OCI-LY3 (cell line): ENCODE results near the gene ELF2.
A peak's percentile ranks its signal among the peaks of the same experiment; 100 is the strongest.

ENCODE experiments used
- H2AFZ ChIP-seq: fragments of 200-600, 300-600 bp; shearing (Covaris generic); 2 replicates; pipeline ENCODE4 v1.6.0; 2014; ENCODE audit warnings: antibody characterized with exemption, low read depth, low read length
- H3K27ac ChIP-seq: fragments of 200-600, 300-600 bp; sonication (generic); 2 replicates; pipeline ENCODE4 v1.5.1; 2014; ENCODE audit warnings: mild to moderate bottlenecking, low read length, moderate library complexity, mixed read lengths
- H3K27me3 ChIP-seq: fragments of 200-600, 300-600 bp; sonication (generic); 2 replicates; pipeline ENCODE4 v1.6.1; 2014; ENCODE audit warnings: low read depth, low read length, mixed read lengths
- H3K36me3 ChIP-seq: fragments of 200-600, 300-600 bp; sonication (generic); replicated peaks from 2 replicates; pipeline ENCODE3; 2014; ENCODE audit warnings: low read depth, low read length, mixed read lengths
- H3K4me1 ChIP-seq: fragments of 300-600, 200-600 bp; sonication (generic); 2 replicates; pipeline ENCODE4 v1.6.1; 2014; ENCODE audit warnings: low read length, mixed read lengths
- H3K4me2 ChIP-seq: fragments of 200-600, 300-600 bp; sonication (generic); 2 replicates; pipeline ENCODE4 v1.6.1; 2014; ENCODE audit warnings: low read length, mixed read lengths
- H3K4me3 ChIP-seq: fragments of 300-600, 200-600 bp; sonication (generic); 2 replicates; pipeline ENCODE4 v1.5.1; 2014; ENCODE audit warnings: antibody characterized with exemption, mild to moderate bottlenecking, low read length, moderate library complexity
- H3K79me2 ChIP-seq: fragments of 300-600, 200-600 bp; shearing (Covaris generic); 2 replicates; pipeline ENCODE4 v1.6.1; 2014; ENCODE audit warnings: mild to moderate bottlenecking, low read length, mixed read lengths
- H3K9ac ChIP-seq: fragments of 300-600, 200-600 bp; shearing (Covaris generic); 2 replicates; pipeline ENCODE4 v1.6.0; 2014; ENCODE audit warnings: mild to moderate bottlenecking, low read length, moderate library complexity
- H3K9me3 ChIP-seq: fragments of 200-600, 300-600 bp; shearing (Covaris generic); 2 replicates; pipeline ENCODE4 v1.6.1; 2014; ENCODE audit warnings: low read length, mixed read lengths; ENCODE audit not compliant: insufficient read depth
- H4K20me1 ChIP-seq: fragments of 200-600, 300-600 bp; sonication (generic); 2 replicates; pipeline ENCODE4 v1.6.1; 2016; ENCODE audit warnings: low read length, mixed read lengths; ENCODE audit not compliant: insufficient read depth
- EZH2phosphoT487 ChIP-seq: fragments of 200-600 bp; shearing (Covaris generic); IDR thresholded peaks from 2 replicates; pipeline ENCODE4 v1.6.1; 2018; ENCODE audit warnings: antibody characterized with exemption, mixed run types, low read depth
- TF ChIP-seq, protein P1 (sequence below): fragments of 200-600, 300-600 bp; sonication (generic); IDR thresholded peaks from 2 replicates; pipeline ENCODE4 v1.5.1; 2014; ENCODE audit warnings: antibody characterized with exemption, low read length, low read depth

ELF2 gene

DNA sequence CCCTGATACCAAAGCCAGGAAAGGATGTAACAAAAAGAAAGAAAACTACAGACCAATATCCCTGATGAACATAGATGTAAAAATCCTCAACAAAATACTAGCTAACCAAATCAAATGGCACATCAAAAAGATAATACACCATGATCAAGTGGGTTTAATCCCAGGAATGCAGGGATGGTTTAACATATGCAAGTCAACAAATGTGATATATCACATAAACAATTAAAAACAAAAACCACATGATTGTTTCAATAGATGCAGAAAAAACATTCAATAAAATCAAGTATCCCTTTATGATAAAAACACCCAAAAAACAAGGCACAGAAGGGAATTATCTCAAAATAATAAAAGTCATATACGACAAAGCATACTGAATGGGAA is 31.5 kb downstream of the ELF2 start:
- H3K4me2 ChIP-seq: no peak overlapping the region
- no peak overlapping the region for H2AFZ ChIP-seq
- no peak overlapping the region for H3K27ac ChIP-seq
- H3K9ac ChIP-seq: no peak overlapping the region
- no peak overlapping the region for H3K4me3 ChIP-seq
- peaks cover 30% of the 10 kb centered on the region for H3K4me1 ChIP-seq
- H3K36me3 ChIP-seq: no peaks in the 10 kb centered on the region
- no peaks in the 10 kb centered on the region for H3K27me3 ChIP-seq
- TF ChIP-seq, protein P1, sequence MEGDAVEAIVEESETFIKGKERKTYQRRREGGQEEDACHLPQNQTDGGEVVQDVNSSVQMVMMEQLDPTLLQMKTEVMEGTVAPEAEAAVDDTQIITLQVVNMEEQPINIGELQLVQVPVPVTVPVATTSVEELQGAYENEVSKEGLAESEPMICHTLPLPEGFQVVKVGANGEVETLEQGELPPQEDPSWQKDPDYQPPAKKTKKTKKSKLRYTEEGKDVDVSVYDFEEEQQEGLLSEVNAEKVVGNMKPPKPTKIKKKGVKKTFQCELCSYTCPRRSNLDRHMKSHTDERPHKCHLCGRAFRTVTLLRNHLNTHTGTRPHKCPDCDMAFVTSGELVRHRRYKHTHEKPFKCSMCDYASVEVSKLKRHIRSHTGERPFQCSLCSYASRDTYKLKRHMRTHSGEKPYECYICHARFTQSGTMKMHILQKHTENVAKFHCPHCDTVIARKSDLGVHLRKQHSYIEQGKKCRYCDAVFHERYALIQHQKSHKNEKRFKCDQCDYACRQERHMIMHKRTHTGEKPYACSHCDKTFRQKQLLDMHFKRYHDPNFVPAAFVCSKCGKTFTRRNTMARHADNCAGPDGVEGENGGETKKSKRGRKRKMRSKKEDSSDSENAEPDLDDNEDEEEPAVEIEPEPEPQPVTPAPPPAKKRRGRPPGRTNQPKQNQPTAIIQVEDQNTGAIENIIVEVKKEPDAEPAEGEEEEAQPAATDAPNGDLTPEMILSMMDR: no peak
- no peak for TF ChIP-seq EZH2phosphoT487
- H3K79me2 ChIP-seq: peaks cover 56% of the 10 kb centered on the region
- no peaks in the 10 kb centered on the region for H3K9me3 ChIP-seq
- H4K20me1 ChIP-seq: peaks cover 68% of the 10 kb centered on the region

DNA sequence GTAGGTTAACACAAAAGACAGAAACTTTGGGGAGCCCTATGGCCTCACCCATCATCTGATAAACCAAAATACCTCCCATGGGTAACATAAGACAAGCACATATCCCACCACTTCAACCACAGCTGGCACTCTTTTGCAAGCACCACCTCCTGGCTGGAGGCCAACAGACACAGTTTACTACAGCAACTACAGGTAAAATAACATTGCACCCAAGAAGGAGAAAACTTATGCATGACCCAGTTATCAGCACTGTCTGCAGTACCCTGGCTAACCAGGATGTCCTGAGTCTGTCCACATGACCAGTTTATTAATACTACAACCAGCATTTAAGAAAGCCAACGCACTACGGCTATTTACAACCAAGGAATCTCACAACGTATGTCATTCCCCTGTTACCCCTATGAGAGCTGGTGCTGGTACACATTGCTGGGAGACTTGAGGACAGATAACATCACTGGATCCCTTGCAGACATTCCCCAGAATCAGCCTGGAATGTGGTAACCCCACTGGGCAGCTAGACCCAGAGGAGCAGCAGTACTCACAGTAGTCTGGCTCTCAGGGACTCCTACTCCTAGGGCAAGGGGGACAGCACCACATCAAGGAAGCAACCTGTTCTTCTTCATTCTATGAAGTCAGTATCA is 32.0 kb downstream of the ELF2 start:
- TF ChIP-seq, protein P1: no peak
- TF ChIP-seq EZH2phosphoT487: no peak
- H3K4me1 ChIP-seq: peaks cover 30% of the 10 kb centered on the region
- H3K4me2 ChIP-seq: no peak overlapping the region
- H3K9me3 ChIP-seq: no peaks in the 10 kb centered on the region
- no peak overlapping the region for H3K9ac ChIP-seq
- H3K79me2 ChIP-seq: peaks cover 61% of the 10 kb centered on the region
- H3K4me3 ChIP-seq: no peak overlapping the region
- H3K27me3 ChIP-seq: no peaks in the 10 kb centered on the region
- no peaks in the 10 kb centered on the region for H3K36me3 ChIP-seq
- H2AFZ ChIP-seq: no peak overlapping the region
- H3K27ac ChIP-seq: no peak overlapping the region
- H4K20me1 ChIP-seq: peaks cover 73% of the 10 kb centered on the region

DNA sequence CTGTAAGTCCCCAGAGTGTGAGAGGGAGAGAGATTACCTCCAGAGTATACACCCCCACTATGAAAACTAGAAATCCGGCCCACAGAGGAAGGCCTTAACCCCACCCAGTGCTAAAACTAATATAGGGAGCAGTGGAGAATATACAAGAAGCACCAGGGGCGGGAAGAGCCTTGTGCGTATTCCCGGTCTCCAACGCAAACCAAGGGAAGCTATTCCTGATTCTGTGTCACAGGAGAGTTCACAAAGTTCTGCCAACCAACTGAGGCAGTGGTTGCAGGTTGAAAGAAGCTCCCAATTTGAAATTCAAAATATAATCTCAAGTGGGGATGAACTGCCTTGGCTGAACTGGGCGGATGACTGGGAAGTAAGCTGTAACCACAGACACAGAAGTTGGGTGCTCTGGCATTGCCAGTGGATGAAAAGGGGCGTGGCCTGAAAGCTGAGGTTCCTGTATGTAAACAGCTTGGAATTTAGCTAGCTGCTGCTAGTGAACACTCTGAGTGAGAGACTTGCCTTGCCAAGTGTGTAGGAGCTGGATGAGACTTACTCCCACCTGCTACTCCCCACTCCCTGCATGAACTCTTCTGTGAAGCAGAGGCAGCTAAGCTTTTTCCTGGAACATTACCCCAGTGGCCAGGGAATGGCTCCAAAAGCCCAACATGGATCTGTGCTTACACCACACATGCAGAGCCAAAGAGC is 32.7 kb downstream of the ELF2 start:
- peaks cover 62% of the 10 kb centered on the region for H3K79me2 ChIP-seq
- no peak overlapping the region for H3K9ac ChIP-seq
- H3K4me1 ChIP-seq: peaks cover 30% of the 10 kb centered on the region
- H3K9me3 ChIP-seq: no peaks in the 10 kb centered on the region
- TF ChIP-seq, protein P1: no peak
- no peak for TF ChIP-seq EZH2phosphoT487
- H3K4me2 ChIP-seq: no peak overlapping the region
- no peaks in the 10 kb centered on the region for H3K27me3 ChIP-seq
- no peak overlapping the region for H3K27ac ChIP-seq
- H3K4me3 ChIP-seq: no peak overlapping the region
- no peak overlapping the region for H2AFZ ChIP-seq
- peaks cover 73% of the 10 kb centered on the region for H4K20me1 ChIP-seq
- H3K36me3 ChIP-seq: no peaks in the 10 kb centered on the region

DNA sequence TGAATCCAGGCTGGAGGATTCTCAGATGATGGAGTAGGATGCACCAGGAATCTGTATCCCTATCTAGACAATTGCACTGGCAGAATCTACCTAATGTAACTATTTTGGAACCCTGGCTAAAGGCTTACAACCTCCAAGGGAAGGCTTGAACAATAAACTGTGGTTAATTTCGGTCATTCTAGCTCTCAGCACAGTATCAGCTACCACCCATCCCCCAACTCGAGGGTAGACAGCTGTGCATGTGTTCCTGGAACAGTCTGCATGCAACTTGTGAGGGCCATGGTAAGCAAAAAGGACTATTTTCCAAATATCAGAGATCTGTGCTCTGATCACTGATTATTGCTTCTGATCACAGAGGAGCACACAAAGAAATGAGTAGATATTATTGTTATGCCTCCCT is 34.0 kb downstream of the ELF2 start:
- no peaks in the 10 kb centered on the region for H3K9me3 ChIP-seq
- H3K27ac ChIP-seq: no peak overlapping the region
- no peak overlapping the region for H3K9ac ChIP-seq
- no peaks in the 10 kb centered on the region for H3K36me3 ChIP-seq
- TF ChIP-seq EZH2phosphoT487: no peak
- TF ChIP-seq, protein P1: no peak
- peaks cover 30% of the 10 kb centered on the region for H3K4me1 ChIP-seq
- no peaks in the 10 kb centered on the region for H3K27me3 ChIP-seq
- H3K4me2 ChIP-seq: peak overlapping the region; percentile 62
- peak overlapping the region; percentile 36 for H3K4me3 ChIP-seq
- no peak overlapping the region for H2AFZ ChIP-seq
- peaks cover 56% of the 10 kb centered on the region for H3K79me2 ChIP-seq
- H4K20me1 ChIP-seq: peaks cover 65% of the 10 kb centered on the region
